Activated CD8-positive, alpha-beta T cell treated with anti-CD3 and anti-CD28 coated beads for 36 hours (primary cell): Measurements from ENCODE around the gene SFXN4. TPM values are rescaled to one million over a fixed set of nuclear protein-coding genes. Genes with fewer than 3 reads are reported as not detected.

ENCODE experiments used
- ATAC-seq: fragments of 200-7000 bp; cut with Tn5 transposase; one replicate; pipeline ENCODE4 v1.10.0; 2021; ENCODE audit warnings: mild to moderate bottlenecking, moderate library complexity
- CTCF ChIA-PET: fragments of 350-600 bp; sonication (Branson Sonifier 250); formaldehyde crosslinking; loops from one replicate; lab custom pipeline; 2021; ENCODE audit warnings: antibody characterized with exemption; lab: Charles Lee
- POLR2A ChIA-PET: fragments of 350-600 bp; sonication (Branson Sonifier 250); formaldehyde crosslinking; loops from one replicate; lab custom pipeline; 2021; ENCODE audit warnings: antibody characterized with exemption; lab: Charles Lee
- DNase-seq: peaks from one replicate; pipeline ENCODE4 v3.0.0-alpha.2; 2020
- H3K27ac Mint-ChIP-seq: one replicate; pipeline ENCODE4 v1.8.0; 2021; ENCODE audit warnings: mild to moderate bottlenecking, mixed read lengths
- H3K27me3 Mint-ChIP-seq: one replicate; pipeline ENCODE4 v1.8.0; 2021; ENCODE audit warnings: mixed read lengths
- H3K36me3 Mint-ChIP-seq: one replicate; pipeline ENCODE4 v1.8.0; 2021; ENCODE audit warnings: low read depth, mixed read lengths
- H3K4me1 Mint-ChIP-seq: one replicate; pipeline ENCODE4 v1.8.0; 2021; ENCODE audit warnings: low read depth, mixed read lengths
- H3K4me3 Mint-ChIP-seq: one replicate; pipeline ENCODE4 v1.8.0; 2021; ENCODE audit warnings: mild to moderate bottlenecking, moderate library complexity, mixed read lengths
- H3K9me3 Mint-ChIP-seq: one replicate; pipeline ENCODE4 v1.8.0; 2021; ENCODE audit warnings: mixed read lengths
- intact Hi-C: fragments of 100-400 bp; cut with micrococcal nuclease; formaldehyde crosslinking; loops from one replicate; pipeline ENCODE4 v1.10.0; 2022
- total RNA-seq, 2 experiments: library from RNA; stranded (reverse); gene quantifications; one replicate each; pipeline ENCODE4 v1.2.3, GENCODE V29; 2021
- TF ChIP-seq, protein P1 (sequence below): fragments of 200-600 bp; IDR thresholded peaks from one replicate; pipeline ENCODE4 v1.8.0; 2022; ENCODE audit warnings: antibody characterized with exemption, mild to moderate bottlenecking

The SFXN4 gene
- total RNA-seq, 2 experiments from 2014 or later: 45.9 to 50.3 TPM

- Mint-ChIP-seq H3K4me1 (peaks cover 35% of the 10 kb centered on the region), H3K27me3 (no peaks in the 10 kb centered on the region), H3K9me3 (no peaks in the 10 kb centered on the region), H3K36me3 (peaks cover 56% of the 10 kb centered on the region), H3K4me3 (no peak overlapping the region), H3K27ac (no peak overlapping the region)
- DNase-seq (no peak), ATAC-seq (no peak)
- TF ChIP-seq, protein P1, sequence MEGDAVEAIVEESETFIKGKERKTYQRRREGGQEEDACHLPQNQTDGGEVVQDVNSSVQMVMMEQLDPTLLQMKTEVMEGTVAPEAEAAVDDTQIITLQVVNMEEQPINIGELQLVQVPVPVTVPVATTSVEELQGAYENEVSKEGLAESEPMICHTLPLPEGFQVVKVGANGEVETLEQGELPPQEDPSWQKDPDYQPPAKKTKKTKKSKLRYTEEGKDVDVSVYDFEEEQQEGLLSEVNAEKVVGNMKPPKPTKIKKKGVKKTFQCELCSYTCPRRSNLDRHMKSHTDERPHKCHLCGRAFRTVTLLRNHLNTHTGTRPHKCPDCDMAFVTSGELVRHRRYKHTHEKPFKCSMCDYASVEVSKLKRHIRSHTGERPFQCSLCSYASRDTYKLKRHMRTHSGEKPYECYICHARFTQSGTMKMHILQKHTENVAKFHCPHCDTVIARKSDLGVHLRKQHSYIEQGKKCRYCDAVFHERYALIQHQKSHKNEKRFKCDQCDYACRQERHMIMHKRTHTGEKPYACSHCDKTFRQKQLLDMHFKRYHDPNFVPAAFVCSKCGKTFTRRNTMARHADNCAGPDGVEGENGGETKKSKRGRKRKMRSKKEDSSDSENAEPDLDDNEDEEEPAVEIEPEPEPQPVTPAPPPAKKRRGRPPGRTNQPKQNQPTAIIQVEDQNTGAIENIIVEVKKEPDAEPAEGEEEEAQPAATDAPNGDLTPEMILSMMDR: no peak
- ChIA-PET CTCF (interaction anchor here (1.5 kb wide), 1 partner anchor 9 kb away, joined by 3 read pairs; no protein-coding TSS in a partner anchor), POLR2A (interaction anchor here (2.3 kb wide), 1 partner anchor 9 kb away, joined by 11 read pairs; no protein-coding TSS in a partner anchor)
- intact Hi-C loops: no loop called here
Observed at GRCh38 chr10:119129721-119130120, 35.8 kb downstream of the SFXN4 start.

GRCh38 chr10:119125942-119126341, 39.6 kb downstream of the SFXN4 start:
- no peak for ATAC-seq
- TF ChIP-seq, protein P1: no peak
- no peaks in the 10 kb centered on the region for H3K9me3 Mint-ChIP-seq
- intact Hi-C loops: no loop called here
- no peak for DNase-seq
- no peak overlapping the region for H3K27ac Mint-ChIP-seq
- ChIA-PET POLR2A (no interaction called here), CTCF (interaction anchor here (1.3 kb wide), 1 partner anchor 57 kb away, joined by 3 read pairs; no protein-coding TSS in a partner anchor)
- peaks cover 39% of the 10 kb centered on the region for H3K36me3 Mint-ChIP-seq
- H3K27me3 Mint-ChIP-seq: no peaks in the 10 kb centered on the region
- no peak overlapping the region for H3K4me3 Mint-ChIP-seq
- peaks cover 7% of the 10 kb centered on the region for H3K4me1 Mint-ChIP-seq

DNA sequence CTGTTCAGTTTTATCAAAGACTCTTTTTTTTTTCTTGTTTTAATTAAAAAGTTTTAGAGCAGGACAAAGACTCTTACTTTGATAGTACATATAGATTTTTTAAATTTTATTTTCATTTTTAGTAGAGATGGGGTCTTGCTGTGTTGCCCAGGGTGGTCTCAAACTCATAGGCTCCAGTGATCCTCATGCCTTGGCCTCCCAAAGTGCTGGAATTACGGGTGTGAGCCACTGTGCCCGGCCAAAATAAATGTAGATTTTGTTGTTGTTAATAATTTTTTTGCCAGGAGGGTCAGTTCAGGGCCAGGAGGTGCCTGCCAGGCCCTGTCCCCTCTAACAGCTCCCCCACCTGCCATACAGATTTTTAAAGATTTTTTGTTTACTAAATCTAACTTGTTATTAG, 44.6 kb downstream of the SFXN4 start:
- Mint-ChIP-seq H3K27ac (peak overlapping the region; percentile 46), H3K9me3 (no peaks in the 10 kb centered on the region), H3K4me1 (peaks cover 10% of the 10 kb centered on the region), H3K36me3 (peaks cover 19% of the 10 kb centered on the region), H3K27me3 (no peaks in the 10 kb centered on the region), H3K4me3 (no peak overlapping the region)
- ChIA-PET CTCF (interaction anchor here (1.1 to 1.3 kb wide), 2 partner anchors 9 to 10 kb away, joined by 3 read pairs; no protein-coding TSS in a partner anchor), POLR2A (interaction anchor here (2.6 kb wide), 1 partner anchor 10 kb away, joined by 11 read pairs; no protein-coding TSS in a partner anchor)
- TF ChIP-seq, protein P1: no peak
- intact Hi-C loops: no loop called here
- DNase-seq: no peak
- no peak for ATAC-seq

DNA sequence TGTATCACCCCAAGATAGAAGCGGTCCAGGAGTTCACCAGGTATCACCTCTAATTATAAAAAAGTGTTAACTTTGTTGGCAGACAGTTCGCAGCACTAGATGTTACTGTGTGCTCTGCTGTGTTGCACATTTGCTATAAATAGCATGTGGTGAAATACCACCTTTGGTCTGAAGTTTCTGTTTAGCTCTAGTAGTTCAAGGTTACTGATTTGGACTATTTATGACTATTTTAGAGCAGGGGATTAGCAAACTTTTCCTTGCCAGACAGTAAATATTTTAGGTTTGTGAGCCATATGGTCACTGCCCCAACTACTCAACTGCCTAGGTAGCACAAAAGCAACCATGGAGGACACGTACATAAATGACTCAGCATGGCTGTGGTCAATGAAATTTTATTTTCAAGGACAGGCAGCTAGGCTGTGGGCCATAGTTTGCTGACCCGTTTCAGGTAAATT, 45.1 kb downstream of the SFXN4 start:
- DNase-seq (no peak), ATAC-seq (peak; percentile 68)
- peaks cover 10% of the 10 kb centered on the region for H3K4me1 Mint-ChIP-seq
- TF ChIP-seq, protein P1: no peak
- no peak overlapping the region for H3K4me3 Mint-ChIP-seq
- H3K27me3 Mint-ChIP-seq: no peaks in the 10 kb centered on the region
- ChIA-PET POLR2A (interaction anchor here (2.6 kb wide), 1 partner anchor 10 kb away, joined by 11 read pairs; no protein-coding TSS in a partner anchor), CTCF (interaction anchor here (1.1 to 1.3 kb wide), 2 partner anchors 9 to 11 kb away, joined by 3 read pairs; no protein-coding TSS in a partner anchor)
- no peaks in the 10 kb centered on the region for H3K9me3 Mint-ChIP-seq
- intact Hi-C loops: no loop called here
- peak overlapping the region; percentile 46 for H3K27ac Mint-ChIP-seq
- peaks cover 17% of the 10 kb centered on the region for H3K36me3 Mint-ChIP-seq

- DNase-seq (no peak), ATAC-seq (peak; percentile 36)
- H3K4me1 Mint-ChIP-seq: peaks cover 10% of the 10 kb centered on the region
- H3K27me3 Mint-ChIP-seq: no peaks in the 10 kb centered on the region
- CTCF ChIA-PET: interaction anchor here (1.3 kb wide), 1 partner anchor 12 kb away, joined by 3 read pairs; no protein-coding TSS in a partner anchor
- POLR2A ChIA-PET: interaction anchor here (1.0 to 1.5 kb wide), 2 partner anchors 14 to 25 kb away, joined by 4 read pairs; no protein-coding TSS in a partner anchor
- H3K36me3 Mint-ChIP-seq: peaks cover 22% of the 10 kb centered on the region
- no peaks in the 10 kb centered on the region for H3K9me3 Mint-ChIP-seq
- intact Hi-C loops: no loop called here
- TF ChIP-seq, protein P1: no peak
- H3K27ac Mint-ChIP-seq: peak overlapping the region; percentile 61
- no peak overlapping the region for H3K4me3 Mint-ChIP-seq
Observed at GRCh38 chr10:119119400-119119799, 46.1 kb downstream of the SFXN4 start.
